Measurements from ENCODE around the gene HS6ST3. TPM values are rescaled to one million over a fixed set of nuclear protein-coding genes. Genes with fewer than 3 reads are reported as not detected.

The HS6ST3 gene
- total and polyA plus RNA-seq, 2 donors (not counting 3 experiments of a cell fraction or from before 2014, with no cell fraction given), result 0.03 to 0.15 TPM

DNA sequence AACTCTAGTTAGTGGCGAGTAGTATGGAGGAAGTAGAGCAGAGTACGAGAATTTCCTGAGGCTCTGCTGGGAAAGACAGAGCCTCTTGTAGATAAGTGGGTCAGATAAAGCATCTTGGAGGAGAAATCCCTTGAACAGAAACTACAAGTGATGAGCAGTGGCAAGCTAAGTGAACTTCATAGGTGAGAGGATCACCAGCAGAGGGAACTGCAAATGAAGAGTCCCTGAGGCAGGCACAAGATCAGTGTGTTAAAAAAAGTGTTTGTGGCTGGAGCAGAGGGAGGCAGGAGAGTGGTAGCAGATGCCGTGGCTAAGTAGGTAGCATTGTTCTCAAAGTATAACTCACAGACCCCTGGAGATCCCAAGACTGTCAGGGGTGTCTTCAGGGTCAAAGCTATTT is 437.6 kb downstream of the HS6ST3 start:
- Histone ChIP-seq H3K4me1 (ENCODE audit: control insufficient read depth, extremely low read depth, insufficient read depth, low read length) (no peaks in the 10 kb centered on the region), H3K9me1 (replicated peaks; ENCODE audit: control insufficient read depth, extremely low read depth, insufficient read depth, low read length) (no peaks in the 10 kb centered on the region), H3K36me3 (ENCODE audit: control insufficient read depth in 2 of 2, extremely low read depth in 1 of 2, insufficient read depth in 2 of 2, low read length in 2 of 2) (no peaks in the 10 kb centered on the region), H2AFZ (ENCODE audit: low read depth, low read length) (no peak overlapping the region), H4K20me1 (replicated peaks; ENCODE audit: control insufficient read depth, extremely low read depth, insufficient read depth, low read length) (no peaks in the 10 kb centered on the region), H3K27ac (ENCODE audit: insufficient read depth, low read depth, low read length) (no peak overlapping the region), H3K9me3 (replicated peaks; ENCODE audit: control insufficient read depth, insufficient read depth, low read length) (no peaks in the 10 kb centered on the region), H3K4me3 (replicated peaks in 1 of 3; ENCODE audit: insufficient read depth in 1 of 3, low read depth in 1 of 3, low read length in 3 of 3) (no peak overlapping the region), H3K27me3 (ENCODE audit: control insufficient read depth in 2 of 2, insufficient read depth in 2 of 2, low read length in 2 of 2) (no peaks in the 10 kb centered on the region), H3K9ac (replicated peaks; ENCODE audit: extremely low read depth, insufficient read depth, low read length) (no peak overlapping the region), H3K79me2 (ENCODE audit: control insufficient read depth, insufficient read depth, low read length) (no peaks in the 10 kb centered on the region), H3K4me2 (ENCODE audit: insufficient read depth, low read length) (no peak overlapping the region)
- intact Hi-C loops (cut with micrococcal nuclease), result no loop called here
- ChIA-PET POLR2A (no interaction called here), CTCF (no interaction called here)
- TF ChIP-seq, protein P1, sequence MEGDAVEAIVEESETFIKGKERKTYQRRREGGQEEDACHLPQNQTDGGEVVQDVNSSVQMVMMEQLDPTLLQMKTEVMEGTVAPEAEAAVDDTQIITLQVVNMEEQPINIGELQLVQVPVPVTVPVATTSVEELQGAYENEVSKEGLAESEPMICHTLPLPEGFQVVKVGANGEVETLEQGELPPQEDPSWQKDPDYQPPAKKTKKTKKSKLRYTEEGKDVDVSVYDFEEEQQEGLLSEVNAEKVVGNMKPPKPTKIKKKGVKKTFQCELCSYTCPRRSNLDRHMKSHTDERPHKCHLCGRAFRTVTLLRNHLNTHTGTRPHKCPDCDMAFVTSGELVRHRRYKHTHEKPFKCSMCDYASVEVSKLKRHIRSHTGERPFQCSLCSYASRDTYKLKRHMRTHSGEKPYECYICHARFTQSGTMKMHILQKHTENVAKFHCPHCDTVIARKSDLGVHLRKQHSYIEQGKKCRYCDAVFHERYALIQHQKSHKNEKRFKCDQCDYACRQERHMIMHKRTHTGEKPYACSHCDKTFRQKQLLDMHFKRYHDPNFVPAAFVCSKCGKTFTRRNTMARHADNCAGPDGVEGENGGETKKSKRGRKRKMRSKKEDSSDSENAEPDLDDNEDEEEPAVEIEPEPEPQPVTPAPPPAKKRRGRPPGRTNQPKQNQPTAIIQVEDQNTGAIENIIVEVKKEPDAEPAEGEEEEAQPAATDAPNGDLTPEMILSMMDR (IDR thresholded peaks at IDR 0.05; ENCODE audit: extremely low read depth in 1 of 2, insufficient read depth in 1 of 2, low read depth in 1 of 2, low read length in 2 of 2), result no peak
- TF ChIP-seq FOS (IDR thresholded peaks at IDR 0.05; ENCODE audit: borderline replicate concordance, insufficient read depth, low read length), result no peak
- no peak for TF ChIP-seq GATA2 (IDR thresholded peaks at IDR 0.05; ENCODE audit: insufficient read depth, insufficient read length, low read depth, low read length)
- TF ChIP-seq POLR2AphosphoS5 (IDR thresholded peaks at IDR 0.05; ENCODE audit: insufficient read depth, low read depth, low read length), result no peak
- TF ChIP-seq, protein P2, sequence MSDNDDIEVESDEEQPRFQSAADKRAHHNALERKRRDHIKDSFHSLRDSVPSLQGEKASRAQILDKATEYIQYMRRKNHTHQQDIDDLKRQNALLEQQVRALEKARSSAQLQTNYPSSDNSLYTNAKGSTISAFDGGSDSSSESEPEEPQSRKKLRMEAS (IDR thresholded peaks at IDR 0.05; ENCODE audit: insufficient read depth, insufficient read length), result no peak
- no peak for TF ChIP-seq EZH2 (IDR thresholded peaks at IDR 0.05; ENCODE audit: borderline replicate concordance, low read depth, low read length, severe bottlenecking)
- no peak for TF ChIP-seq MYC (IDR thresholded peaks at IDR 0.05; ENCODE audit: low read depth, low read length)
- TF ChIP-seq POLR2A (IDR thresholded peaks at IDR 0.05; ENCODE audit: low read depth, low read length), result no peak
- no peak for TF ChIP-seq JUN (IDR thresholded peaks at IDR 0.05; ENCODE audit: borderline replicate concordance, insufficient read depth, insufficient read length, low read depth)
- BruUV-seq (replicated peaks), result no TSS peak
- no peak for DNase-seq (ENCODE audit: low read depth, low spot score)
- dilution Hi-C loops (cut with MboI; ENCODE audit: extremely low pct_ligation_motif_present, low sequenced_read_pairs), result no loop called here
- FAIRE-seq, result no peak

Measured in endothelial cell of umbilical vein (primary cell).